HS-5 (cell line): ENCODE measurements around the gene SORCS2.

Source experiments
- DNase-seq: peaks from one replicate; pipeline ENCODE4 v3.0.0-alpha.2; 2012; ENCODE audit warnings: low read depth

SORCS2 gene

DNA sequence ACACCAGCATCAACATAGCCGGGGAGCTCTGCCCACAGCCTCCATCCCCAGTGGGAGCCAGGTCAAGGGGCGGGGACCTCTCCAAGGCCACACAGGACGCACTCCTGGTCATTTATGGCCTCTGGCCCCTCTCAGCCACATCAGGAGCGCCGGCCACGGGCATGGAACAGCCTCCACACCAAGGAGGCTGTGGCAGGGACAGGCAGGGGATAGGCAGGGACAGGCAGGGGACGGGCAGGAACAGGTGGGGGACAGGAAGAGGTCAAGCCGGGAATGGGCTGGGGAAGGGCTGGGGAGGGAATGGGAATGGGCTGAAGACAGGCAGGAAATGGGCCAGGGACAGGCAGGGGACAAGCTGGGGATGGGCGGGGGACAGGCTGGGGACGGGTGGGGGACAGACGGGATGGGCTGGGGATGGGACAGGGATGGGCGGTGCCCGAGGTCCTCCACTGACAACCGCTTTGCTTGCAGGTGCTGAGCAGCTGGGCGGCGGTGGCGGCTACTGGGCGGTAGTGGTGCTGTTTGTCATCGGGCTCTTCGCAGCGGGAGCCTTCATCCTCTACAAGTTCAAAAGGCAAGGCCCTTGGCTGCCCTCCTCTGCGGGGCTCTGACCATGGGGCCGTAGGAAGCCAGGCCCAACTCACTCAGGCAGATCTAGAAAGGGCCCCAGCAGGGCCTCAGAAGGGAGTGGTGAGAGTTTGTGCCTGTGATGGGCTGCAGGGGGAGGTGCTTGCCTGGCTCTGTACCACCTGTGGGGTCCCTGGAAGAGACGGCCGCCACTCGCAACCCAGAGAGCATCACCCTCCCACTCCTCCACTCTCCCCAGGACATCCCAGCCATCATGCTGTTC is 541.7 kb downstream of the SORCS2 start:
- DNase-seq, result no peak

DNA sequence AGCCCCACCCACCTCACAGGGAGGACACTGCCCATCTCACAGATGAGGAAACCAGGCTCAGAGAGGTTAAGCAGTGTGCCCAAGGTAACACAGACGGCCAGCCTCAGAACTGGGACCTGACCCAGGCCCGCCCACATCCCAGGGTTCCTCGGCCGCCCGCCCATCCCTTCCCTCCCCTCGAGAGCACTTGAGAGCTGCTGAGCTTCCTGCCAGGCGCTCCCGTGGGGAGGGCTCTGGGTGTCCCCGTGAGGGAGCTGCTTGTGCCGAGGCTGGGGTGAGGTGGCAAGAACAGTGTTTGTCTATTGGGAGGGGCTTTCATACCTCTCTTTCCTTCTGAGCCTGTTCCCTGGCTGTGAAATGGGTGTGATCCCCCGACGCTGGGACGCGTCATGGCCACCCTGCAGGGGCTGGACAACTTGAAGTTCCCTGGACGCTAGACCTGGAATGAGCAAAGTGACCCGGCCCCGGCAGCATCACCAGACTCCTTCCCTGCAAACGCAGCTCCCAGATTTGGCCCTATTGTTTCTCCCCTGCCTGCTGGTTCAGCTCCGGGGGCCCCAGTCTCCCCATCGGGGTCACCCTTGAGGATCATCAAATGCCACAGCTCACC is 542.4 kb downstream of the SORCS2 start:
- DNase-seq, result no peak

DNA sequence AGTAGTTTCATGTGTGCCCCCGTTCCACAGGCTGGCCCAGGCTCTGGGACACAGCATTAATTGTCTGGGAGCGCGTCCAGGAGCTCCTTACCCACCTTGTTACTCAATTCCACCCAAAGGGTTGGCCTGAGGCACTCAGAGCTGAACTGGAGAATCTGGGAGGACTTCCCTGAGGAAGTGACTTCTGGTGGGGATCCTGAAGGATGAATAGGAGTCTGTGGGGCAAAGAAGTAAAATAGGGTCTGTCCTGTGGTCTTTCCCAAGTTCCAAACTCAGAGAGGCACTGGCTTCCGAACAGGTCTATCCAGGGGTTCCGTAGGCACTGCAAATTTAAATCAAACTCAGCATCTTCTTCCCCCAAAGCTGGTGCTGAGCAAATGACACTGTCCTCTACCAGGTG is 543.1 kb downstream of the SORCS2 start:
- DNase-seq, result no peak

DNA sequence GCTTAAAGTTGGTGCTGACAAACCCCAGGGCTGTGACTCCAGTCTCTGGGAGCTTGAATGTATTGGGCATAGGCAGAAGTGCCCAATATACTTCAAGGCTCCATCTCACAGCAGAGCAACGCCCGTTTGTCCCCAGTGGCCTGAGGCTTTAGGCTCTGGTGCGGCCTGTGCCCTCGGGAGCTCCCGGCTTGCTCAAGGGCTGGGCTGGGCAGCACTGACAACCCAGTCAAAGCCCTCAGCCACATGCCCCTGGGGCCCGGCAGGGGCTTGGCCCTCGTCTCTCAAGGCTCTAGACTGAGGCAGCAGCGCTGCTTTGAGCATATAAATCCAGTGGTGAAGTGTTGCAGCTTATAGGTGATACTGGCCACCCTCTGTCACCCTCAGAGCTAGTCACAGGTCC is 543.6 kb downstream of the SORCS2 start:
- DNase-seq, result no peak

DNA sequence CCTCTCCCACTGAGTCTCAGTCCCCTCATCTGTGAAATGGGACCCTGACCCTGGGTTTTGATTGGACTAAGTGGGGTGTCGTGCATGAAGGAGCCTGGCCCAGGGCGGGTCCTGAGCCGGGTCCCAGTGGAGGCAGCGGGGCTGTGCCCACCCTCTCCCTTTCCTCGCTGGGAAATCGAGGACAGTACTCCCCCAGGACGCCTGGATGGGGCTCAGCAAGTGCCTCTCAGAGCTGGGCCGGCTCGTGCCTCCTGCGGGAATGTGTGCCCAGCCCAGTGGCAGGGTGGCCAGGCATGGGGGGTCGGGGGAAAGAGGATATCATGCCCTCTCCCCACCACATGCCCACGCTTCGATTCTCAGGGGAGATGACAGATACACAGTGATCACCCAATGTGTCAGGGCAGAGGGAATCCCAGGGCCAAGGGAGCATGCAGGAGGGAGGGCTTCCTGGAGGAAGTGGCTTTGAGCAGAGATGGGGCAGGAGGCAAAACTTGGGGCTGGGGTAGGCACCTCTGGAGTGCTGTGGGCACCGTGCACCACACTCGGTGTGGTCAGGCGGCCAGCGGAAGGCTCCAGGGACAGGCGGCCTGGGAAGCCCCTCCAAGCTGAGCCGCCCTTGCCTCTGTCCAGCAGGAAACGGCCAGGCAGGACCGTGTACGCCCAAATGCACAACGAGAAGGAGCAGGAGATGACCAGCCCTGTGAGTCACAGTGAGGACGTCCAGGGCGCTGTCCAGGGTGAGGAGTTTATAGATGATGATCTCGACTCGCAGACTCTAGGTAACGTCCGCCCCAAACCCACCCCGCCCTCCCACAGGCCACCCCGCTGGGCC is 544.3 kb downstream of the SORCS2 start:
- DNase-seq, result no peak

DNA sequence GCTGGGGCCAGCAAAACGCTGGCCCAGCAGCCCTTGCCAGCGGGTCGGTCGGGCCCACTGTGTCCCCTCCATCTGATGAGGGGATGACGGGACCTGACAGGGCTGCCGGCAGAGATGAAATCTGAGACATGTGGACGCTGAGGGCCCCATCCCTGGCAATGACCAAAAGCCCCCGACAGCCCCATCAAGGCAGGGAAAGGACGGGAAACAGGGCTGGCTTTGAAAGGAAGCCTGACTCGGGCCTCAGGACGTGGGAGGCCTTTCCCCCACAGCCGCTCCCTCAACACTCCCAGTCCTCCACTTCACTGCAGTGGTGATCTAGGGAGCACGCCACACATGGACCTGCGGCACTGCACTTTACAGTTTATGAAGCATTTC is 544.9 kb downstream of the SORCS2 start:
- no peak for DNase-seq

DNA sequence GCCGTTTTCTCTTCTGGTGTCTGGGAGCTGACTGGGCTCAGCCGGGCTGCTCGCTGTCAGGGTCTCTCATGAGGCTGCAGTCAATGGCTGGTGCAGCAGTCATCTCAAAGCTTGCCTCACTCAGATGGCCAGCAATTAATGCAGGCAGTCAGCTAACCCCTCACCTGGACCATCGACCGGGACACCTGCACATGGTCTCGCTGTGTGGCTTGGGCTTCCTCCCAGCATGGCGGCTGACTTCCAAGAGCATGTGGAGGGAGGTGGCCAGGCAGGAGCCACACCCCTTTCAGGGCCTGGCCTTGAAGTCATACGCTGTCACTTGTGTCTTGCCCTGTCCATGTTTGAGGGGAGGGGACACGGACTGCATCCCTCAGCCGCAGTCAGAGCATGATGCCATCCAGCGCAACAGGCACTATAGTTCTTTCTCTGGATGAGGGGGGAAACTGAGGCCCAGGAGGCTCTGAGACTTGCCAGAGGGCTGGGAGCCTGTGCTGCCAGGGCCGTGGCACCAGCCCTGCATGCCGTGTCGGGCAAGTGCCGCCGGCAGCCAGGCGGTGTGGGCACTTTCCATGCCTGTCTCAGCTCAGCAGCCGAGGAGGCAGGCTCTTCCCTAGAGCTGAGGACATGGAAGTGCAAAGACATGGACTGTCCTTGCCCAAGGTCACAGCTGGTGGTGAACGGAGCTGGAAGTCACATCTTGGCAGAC is 545.6 kb downstream of the SORCS2 start:
- DNase-seq, result no peak

DNA sequence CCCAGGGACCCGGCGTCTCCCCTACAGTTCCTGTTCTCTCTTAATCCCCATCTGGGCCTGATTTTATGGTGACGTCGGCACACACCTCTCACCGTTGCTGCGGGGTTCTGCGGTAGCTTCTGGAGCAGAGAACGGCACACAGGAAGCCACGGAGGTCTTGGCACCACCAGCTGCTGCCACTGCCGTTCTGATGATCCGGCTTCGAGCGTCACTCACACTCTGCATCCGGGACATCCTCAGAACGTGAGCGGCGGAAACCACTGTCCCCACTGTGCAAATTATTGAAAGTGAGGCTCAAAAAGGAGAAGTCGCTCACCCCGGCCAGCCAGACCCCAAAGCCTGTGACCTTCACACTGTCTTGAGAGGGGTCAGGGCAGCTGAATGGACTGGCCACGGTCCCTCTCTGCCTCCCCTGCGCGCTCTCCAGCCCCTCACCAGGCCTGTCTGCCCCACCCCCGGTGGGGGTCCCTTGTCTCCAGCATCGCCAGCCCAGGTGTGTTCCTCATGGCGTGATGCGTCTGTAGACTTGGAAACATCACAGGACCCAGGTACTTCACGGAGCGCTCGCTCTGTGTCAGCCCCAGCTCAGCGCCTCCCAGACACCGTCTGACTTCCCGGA is 546.2 kb downstream of the SORCS2 start:
- no peak for DNase-seq

DNA sequence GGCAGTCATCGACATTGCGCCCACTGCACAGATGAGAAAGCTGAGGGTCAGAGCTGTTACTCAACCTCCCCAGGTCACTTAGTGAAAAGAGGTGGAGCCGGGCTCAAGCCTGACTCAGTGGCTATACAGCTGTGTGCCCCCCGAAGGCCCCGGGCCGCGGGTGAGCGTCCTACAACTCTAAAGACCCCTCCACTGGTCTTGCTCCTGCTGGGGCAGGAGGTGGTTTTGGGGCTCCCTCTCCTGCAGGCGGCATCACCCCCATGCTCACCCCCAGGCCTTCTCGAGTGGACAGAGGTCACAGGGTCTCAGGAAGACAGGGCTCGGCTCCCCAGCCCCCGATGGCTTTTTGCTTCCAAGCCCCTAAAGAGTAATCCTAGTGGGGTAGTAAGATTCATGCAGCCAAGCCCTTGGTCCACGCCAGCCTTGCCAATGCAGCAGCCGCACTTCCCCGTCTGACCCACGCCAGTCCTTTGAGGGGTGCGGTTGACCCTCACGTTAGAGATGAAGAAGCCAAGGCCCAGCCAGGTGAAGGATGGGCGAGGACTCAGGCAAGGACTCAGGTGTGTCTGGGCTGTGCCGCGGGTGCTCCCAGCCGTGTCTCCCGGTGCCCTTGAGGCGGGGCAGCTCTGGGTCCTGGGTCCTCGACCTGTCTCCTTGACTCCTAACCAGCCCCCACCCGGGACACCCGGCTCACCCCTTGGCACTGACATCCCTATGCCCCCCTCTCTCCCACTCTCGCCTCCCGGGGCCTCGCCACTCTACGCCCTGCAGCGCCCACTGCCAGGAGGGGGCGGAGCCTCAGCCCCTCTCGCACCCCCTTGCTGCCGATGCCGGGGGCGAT is 547.0 kb downstream of the SORCS2 start:
- no peak for DNase-seq

DNA sequence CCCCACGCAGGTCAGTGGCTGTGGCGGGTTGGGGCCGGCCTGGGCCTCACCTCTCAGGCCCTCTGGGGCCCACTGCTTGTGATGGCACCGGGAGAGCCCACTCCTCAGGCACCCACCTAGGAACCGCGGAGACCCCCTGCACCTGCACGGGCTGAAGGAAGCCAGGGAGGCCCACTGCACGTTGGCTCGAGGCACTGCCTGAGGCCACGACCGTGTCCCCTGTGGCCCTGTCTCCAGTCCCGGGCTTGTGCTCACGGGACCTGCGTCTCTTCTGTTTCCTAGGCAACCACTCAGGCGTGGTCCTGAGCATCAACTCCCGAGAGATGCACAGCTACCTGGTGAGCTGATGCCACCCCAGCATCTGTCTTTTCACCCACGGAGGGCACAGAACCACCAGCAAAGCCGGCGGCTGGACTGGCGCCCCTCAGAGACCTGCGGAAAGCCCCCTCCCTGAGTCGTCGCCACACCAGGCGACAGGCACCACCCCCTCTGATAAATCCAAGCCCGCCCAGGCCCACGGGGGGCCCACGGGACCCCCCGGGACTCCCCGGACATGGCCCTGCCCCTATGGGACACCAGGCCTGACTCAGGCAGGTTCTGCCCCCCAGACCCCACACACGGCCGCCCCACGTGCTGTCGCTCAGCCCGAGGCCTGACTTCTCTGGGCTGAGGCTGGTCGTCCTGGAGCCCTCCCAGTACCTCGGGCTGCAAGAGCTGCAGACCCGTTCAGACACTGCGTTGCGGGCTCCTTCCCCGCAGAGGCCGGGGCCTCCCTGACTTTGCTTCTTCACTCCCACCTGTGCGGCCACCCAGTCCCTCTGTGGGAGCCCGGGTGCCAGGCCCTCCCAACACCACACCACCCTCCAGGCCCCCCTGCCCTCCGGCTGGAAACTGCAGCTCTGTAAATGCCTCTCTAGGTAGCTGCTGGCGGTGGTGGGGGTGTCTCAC is 547.9 kb downstream of the SORCS2 start:
- DNase-seq, result no peak

DNA sequence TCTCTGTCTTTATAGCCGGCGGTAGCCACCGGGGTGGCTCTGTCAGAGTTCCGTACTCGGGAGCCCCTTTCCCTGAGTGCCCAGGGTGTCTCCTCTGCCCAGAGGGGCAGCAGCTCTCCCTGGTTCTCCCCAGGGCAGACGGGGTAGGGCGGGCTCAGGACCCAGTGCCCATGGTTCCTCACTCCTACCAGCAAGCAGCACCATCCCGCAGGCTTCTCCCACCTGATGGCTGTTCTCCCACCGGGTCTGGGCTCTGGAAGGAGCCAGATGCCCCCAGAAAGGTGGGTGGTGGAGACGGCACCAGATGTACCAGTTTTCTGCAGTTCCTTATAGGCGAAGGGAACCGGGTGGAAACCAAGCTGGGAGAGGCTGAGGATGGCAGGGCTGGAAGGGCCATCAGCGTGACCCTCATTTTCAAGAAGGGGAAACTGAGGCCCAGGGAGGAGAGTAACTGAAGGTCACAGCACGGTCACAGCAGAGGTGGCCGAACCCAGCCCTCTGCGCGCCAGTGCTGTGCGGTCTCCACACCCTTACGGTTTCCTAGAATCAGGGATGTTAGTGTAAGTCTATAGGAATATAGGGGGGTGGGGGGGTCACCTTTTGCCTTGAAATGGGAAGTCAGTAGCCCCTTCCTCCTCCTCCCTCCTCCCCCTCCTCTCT is 548.7 kb downstream of the SORCS2 start:
- DNase-seq, result no peak

DNA sequence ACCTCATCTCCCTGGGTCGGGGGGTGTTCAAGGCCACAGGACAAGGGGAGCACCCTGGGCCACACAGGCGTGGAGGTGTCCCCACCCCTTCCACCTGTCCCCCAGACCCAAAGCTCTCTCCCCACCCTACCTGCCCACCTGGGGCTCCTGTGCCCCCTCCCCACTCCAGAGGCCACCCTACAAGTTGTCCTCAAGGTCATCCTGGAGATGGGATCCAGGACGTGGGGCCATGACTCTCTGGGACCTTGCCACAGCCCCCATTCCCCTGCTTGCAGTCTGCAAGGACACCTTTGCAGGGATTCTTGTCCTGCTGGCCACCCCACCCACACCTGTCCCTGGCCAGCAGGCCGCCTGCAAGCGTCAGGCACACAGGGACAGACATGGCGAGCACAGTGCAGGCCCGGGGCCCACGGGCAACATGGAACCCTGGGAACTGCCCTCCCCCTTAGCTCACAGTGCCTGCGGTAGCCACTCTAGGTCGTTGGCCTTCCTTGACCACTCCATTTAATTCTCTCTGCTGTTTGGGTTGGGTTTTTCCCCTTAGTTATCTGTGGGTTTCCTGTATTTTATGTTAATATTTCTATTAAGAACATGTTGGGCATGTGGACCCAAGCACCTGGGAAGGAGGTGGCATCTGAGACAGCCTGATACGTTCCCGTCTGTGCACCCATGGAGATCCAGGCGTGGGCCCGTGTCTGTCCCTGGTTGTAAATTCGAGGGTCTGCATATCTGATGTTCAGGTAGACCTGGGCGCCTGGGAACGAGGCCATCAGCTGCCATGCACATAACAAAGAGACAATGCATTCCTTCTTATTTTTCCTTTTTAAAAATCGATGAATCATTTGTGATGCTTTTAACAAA is 549.8 kb downstream of the SORCS2 start:
- DNase-seq, result no peak

DNA sequence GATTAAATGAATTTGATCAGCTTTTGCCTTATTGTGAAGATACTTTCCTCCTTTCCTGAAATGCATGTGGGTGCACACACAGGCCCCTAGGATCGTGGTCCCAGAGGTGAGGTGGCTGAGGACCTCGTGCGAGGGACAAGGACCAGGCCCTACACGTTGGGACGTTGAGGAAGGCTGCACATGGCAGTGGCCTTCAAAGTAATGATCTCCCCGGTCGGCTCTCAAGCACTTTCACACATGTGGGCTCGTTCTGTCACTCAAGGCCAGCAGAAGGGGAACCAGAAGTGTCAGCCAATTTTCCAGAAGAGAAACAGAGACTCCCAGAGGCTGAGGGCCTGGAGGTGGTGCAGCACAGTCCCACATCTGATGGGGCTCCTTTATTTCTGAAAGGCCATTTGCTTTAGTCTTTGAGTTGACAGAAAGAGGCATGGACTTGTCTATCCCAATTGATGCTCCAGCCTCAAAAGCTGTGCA is 550.5 kb downstream of the SORCS2 start:
- DNase-seq, result no peak

DNA sequence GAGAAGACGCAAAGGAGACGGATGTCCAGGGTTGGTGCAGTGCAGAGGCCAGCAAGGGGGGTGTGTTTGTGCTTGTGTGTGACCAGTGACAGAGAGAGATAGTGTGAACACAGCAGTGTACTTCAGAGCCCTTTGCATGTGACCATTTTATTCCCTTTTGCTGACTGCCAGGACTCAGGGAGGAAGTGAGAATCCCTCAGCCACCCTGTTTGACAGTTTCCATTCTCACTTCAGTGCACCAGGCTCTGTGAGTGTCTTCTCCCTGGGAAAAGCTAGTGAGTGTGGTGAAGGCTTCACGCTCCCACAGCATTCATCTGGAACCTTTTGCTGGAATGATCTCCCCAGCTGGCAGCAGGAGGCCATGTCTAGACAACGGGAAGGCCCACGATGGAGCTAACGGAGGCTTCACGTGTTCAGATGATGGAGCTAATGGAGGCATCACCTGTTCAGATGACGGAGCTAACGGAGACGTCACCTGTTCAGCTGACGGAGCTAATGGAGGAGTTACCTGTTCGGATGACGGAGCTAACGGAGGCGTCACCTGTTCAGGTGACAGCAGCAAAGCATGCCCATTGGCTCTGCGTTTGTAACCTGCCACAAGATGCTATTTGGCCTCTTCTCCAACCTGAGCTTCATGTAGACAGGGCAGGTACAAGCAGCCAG is 551.9 kb downstream of the SORCS2 start:
- no peak for DNase-seq

DNA sequence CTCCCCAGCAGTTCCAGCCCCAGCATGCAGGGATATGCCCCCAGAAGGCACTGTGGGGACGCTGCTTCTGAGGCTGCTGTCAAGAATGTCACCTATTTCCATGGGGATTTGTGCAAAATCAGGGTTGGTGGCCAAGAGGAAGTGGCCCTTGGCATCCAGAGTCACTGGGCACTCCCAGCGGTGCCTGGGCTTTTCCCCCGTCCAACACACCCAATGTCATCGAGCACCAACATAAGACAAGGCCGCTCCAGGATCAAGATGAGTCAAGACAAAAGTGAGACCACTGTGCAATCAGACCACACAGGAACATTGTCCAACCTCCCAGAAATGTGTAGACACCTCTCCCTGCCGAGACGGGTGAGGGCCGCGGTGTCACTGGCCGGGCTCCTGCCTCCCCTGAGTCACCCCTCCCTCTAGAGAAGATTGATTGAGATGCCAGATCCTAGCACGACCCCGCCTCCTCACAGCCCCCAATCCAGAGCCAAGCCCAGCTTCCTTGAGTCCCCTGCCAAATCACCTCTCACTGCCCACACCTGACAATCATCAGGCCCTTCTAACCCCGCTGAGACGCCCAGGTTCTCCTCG is 553.1 kb downstream of the SORCS2 start:
- DNase-seq, result no peak

DNA sequence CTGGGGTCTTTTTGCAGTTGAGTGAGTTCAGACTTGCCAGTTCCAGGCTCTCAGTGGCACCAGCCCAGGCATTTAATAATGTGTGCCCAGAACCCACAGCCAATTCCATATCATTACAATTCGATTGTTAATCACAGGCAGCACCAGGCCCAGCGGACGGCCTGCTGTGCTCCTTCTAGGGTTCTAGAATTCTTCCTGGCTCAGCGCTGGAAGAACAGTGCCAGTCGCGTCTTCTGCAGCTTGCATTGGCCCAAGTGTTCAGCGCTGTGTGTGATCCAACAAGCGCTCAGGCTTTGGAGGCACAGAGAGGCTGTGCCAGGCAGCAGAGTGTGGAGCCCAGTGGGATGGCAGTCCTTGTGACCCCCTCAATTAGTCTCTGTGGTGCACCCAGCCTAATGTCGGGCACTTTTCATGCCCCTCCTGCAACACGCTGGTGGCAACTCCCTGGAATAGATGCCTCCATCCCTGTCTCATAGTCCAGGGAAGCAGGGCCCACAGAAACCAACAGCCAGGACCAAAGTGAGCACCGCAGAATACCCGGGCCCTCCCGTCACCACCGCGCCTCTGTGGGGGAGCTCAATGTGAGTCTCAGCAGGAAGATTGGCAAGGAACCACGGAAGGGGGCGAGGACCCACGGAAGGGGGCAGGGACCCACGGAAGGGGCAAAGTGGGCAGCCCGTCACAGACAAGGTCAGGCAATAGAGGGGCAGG is 554.2 kb downstream of the SORCS2 start:
- no peak for DNase-seq

DNA sequence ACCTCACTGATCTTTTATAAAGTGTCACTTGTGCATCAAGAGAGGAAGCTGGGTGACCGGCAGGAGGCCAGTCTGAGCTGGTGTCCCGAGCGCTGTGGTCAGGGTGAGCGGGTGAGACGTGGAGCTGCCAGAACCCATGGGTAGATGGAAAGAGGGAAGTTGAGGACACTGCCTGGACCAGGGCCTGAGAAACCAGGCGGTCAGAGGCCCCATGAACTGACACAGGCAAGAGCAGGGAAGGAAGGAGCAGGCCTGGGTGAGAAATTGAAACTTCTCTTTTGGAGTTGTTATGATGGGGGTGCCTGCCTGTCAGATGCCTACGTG is 554.7 kb downstream of the SORCS2 start:
- no peak for DNase-seq
